GM20000 (cell line): Measurements from ENCODE around the gene HOXA6.

Experiments
- DNase-seq: peaks from one replicate; pipeline ENCODE4 v3.0.0; 2012; ENCODE audit warnings: low spot score
- CTCF ChIP-seq: IDR thresholded peaks from 2 replicates; pipeline ENCODE4 v1.5.1; 2012; ENCODE audit warnings: mild to moderate bottlenecking, control low read depth; ENCODE audit errors: extremely low read depth, missing control alignments

The HOXA6 gene

DNA sequence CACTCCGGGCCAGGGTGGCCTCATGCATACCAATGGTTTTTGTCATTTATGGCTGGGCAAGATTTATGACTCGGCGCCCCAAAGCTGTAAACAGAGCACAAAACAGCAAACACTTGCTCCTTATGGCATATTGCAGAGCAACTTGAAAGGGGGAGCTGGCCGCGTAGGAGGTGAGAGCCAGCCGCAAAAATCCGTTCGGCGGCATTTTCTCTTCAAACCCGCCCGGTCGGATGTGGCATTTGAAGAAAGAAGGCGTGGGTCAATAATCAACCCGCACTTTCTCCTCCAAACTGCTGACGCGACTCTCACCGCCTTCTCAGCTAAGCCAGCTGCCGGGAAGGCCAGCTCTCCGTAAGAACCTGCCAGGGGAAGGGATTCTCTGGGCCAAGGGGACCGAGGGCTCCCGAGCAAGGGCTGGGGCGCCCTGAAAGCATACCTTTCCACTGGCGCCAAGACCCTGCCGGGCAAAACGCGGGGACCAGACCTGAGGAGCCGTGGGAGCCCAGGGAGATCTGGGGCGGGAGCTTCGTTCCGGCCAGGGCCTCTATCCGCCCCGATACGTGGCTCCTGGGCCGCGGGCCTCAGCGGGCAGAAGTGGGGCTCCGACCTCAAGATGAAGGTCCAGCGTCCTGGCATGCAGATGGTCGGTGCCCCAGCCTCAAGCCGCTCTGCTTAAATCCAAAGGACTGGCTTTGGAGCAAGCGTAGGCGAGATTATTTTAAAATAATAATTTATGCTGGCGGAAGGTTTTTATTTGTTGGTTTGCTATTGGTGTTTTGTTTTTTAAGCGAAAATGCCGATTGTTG, 32.1 kb downstream of the HOXA6 start:
- no peak for TF ChIP-seq CTCF
- no peak for DNase-seq

- no peak for DNase-seq
- TF ChIP-seq CTCF, result no peak
These were observed 32.7 kb downstream of the HOXA6 start for GRCh38 chr7:27114881-27115220.

- DNase-seq, result no peak
- no peak for TF ChIP-seq CTCF
These were observed 33.4 kb downstream of the HOXA6 start for GRCh38 chr7:27113991-27114769.

DNA sequence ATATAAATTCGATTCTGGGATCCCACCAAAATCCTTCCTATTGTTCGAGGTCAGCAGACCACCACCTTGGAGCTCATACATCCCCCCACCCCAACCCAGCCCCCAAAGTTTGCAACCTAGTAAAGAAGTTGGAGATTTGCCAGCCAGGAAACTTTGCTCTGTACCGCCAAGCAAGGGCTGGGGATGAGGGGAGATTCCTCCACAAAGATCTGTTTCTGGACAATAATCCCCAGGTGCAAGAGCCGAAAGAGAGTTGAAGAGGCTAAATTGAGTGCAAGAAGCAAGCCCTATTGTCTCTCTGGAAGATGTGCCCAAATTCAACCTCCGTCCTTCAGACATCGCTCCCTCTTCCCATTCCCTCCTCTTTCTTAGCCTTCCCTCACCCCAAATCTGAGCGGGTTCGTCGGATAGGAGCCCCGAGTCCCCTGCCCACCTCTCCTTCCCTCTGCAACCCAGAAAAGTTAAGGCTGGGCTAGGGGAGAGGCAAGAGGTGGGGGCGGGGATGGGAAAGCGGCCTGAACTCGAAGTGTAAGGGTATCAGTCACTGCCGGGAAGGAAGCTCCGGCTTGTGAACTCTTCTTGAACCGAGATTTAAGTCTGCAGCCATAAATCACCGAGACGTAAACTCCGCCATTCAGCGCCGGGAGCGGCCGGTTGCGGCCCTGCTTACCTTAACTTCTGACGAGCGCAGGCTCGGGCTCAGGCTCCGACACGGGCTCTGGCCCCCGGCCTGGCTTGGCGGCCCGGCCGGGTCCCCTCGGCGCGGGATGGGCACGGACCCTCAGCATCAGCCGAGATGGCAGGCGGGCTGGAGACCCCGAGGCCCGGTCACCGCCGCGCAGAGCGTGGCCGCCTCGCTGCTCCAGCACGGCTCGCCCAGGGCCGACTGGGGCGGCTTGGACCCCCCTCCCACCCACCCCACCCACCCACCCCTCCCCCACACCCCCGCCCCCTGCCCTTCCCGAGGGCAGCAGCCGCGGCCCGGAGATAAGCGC, 34.3 kb downstream of the HOXA6 start:
- TF ChIP-seq CTCF, result no peak

GRCh38 chr7:27112361-27112760, 35.2 kb downstream of the HOXA6 start:
- DNase-seq, result no peak

More for the DNA sequence above, 34.3 kb downstream of the HOXA6 start:
- DNase-seq, result no peak

GRCh38 chr7:27111751-27112277, 35.8 kb downstream of the HOXA6 start:
- no peak for DNase-seq
- no peak for TF ChIP-seq CTCF

More at GRCh38 chr7:27112361-27112760, 35.2 kb downstream of the HOXA6 start:
- no peak for TF ChIP-seq CTCF
